HFFc6 (cell line): Measurements from ENCODE around the gene AMN1. TPM values are rescaled to one million over a fixed set of nuclear protein-coding genes. Genes with fewer than 3 reads are reported as not detected.
A peak's percentile ranks its signal among the peaks of the same experiment; 100 is the strongest.
"Not testable (repeated sequence)": the region's sequence is repeated elsewhere in the genome, so short reads cannot be mapped to it uniquely, and the experiment has no call there.

Source experiments
- DNase-seq: peaks from one replicate; pipeline ENCODE4 v3.0.0-alpha.2; 2018
- H3K27ac Mint-ChIP-seq: 2 replicates; pipeline ENCODE4 v1.8.0; 2020; ENCODE audit warnings: mild to moderate bottlenecking, mixed read lengths
- H3K27me3 Mint-ChIP-seq: 2 replicates; pipeline ENCODE4 v1.8.0; 2021; ENCODE audit warnings: mild to moderate bottlenecking, moderate library complexity, mixed read lengths; ENCODE audit not compliant: insufficient read depth
- H3K36me3 Mint-ChIP-seq: 2 replicates; pipeline ENCODE4 v1.8.0; 2021; ENCODE audit warnings: low read depth, mixed read lengths
- H3K4me1 Mint-ChIP-seq: 2 replicates; pipeline ENCODE4 v1.8.0; 2020; ENCODE audit warnings: low read depth, mixed read lengths
- H3K4me3 Mint-ChIP-seq: 2 replicates; pipeline ENCODE4 v1.8.0; 2020; ENCODE audit warnings: mild to moderate bottlenecking, moderate library complexity, mixed read lengths
- H3K9me3 Mint-ChIP-seq: 2 replicates; pipeline ENCODE4 v1.8.0; 2020; ENCODE audit warnings: mild to moderate bottlenecking, mixed read lengths
- total RNA-seq, 6 experiments: library from RNA; stranded (reverse); fragmentation: NEBNext Ultra II Directional; extraction: Animal tissue kit (Norgen Biotek cat#: 25700); gene quantifications; 2 replicates in 1 of 6; 3 replicates in 5 of 6; pipeline ENCODE4 v1.2.3, GENCODE V29; 2021
- TF ChIP-seq, protein P1 (sequence below): fragments of 200-600 bp; sonication (generic); IDR thresholded peaks from 2 replicates; pipeline ENCODE4 v1.5.0; 2021; ENCODE audit warnings: antibody characterized with exemption, mild to moderate bottlenecking

AMN1 gene
- total RNA-seq, 6 experiments from 2014 or later, result 3.4 to 5.3 (median 4.7) TPM

DNA sequence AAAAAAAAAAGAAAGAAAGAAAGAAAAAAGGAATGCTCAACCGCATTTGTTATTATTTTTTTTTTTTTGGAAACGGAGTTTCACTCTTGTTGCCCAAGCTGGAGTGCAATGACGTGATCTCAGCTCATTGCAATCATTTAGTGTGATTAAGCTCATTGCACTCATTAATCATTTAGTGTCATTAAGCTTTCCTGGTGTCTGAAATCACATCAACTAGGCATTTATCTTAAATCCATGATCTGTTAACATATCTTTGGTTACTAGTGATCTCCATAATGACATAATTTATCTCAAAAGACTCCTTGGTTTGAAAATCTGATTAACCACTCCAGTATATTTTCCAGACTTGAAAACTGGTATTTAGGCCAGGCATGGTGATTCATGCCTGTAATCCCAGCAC lies 43.0 kb downstream of the AMN1 start:
- Mint-ChIP-seq H3K9me3 (peaks cover 17% of the 10 kb centered on the region), H3K4me3 (no peak overlapping the region)

DNA sequence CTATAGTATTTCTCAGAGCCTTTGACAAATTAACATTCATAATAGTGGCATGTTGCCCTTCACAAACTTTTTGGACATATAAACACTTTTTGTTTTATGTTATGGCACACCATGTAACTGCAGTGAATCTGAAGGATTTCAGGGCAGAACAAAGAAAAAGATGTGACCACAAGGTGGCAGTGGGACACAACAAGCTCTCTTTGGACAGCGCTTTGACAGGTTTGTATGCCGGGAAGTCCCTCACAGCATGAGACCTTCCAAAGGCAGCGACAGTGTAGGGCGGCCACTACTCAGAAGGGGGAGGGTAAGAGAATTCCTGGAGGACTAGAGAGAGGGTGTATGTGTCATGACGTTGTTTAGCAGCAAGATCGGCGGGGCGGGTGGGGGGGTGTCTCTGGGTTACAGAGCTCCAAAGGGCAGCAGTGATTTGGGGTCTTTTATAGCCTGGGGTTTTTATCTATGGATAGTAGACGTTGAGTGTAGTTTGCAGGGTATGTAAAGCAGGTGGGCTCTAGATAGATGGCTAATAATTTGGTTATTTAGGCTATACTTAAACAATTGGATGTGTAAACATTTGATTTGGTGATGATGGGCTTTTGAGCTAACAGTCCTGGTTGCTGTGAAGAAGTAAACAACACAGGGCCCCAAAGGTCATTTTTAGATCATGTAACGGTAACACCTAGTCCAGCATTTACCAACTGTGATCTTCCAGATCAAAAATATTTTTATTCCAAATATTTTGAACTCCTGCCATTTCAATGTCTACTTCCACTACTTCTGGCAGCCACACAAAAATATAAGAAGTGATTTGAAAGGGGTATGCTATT lies 46.5 kb downstream of the AMN1 start:
- TF ChIP-seq, protein P1, sequence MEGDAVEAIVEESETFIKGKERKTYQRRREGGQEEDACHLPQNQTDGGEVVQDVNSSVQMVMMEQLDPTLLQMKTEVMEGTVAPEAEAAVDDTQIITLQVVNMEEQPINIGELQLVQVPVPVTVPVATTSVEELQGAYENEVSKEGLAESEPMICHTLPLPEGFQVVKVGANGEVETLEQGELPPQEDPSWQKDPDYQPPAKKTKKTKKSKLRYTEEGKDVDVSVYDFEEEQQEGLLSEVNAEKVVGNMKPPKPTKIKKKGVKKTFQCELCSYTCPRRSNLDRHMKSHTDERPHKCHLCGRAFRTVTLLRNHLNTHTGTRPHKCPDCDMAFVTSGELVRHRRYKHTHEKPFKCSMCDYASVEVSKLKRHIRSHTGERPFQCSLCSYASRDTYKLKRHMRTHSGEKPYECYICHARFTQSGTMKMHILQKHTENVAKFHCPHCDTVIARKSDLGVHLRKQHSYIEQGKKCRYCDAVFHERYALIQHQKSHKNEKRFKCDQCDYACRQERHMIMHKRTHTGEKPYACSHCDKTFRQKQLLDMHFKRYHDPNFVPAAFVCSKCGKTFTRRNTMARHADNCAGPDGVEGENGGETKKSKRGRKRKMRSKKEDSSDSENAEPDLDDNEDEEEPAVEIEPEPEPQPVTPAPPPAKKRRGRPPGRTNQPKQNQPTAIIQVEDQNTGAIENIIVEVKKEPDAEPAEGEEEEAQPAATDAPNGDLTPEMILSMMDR, result peak; percentile 87
- peaks cover 17% of the 10 kb centered on the region for H3K9me3 Mint-ChIP-seq

More for the DNA sequence above, 43.0 kb downstream of the AMN1 start:
- TF ChIP-seq, protein P1, result no peak
- Mint-ChIP-seq H3K36me3 (peaks cover 18% of the 10 kb centered on the region), H3K27ac (no peak overlapping the region), H3K4me1 (no peaks in the 10 kb centered on the region), H3K27me3 (no peaks in the 10 kb centered on the region; the same call in 1 of the 2 replicates)
- no peak for DNase-seq

DNA sequence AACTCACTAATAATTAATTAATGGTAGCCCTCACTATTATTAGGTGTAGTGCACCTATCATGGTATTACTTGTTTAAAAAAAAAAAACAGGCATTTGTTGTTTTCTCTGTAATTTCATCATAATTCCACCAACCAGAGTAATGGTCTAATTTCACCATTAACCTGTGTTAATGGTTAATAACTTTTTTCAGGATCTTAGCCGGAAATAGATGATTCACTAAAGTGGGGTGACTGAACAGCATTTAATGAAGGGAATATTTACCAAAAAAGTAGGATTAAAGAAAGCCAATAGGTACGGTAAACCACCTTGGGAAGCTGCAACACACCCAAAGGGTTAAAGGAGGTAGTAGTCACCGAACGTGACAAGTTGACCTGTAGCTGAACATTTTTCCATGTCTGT lies 56.3 kb downstream of the AMN1 start:
- peaks cover 6% of the 10 kb centered on the region for H3K36me3 Mint-ChIP-seq
- H3K4me1 Mint-ChIP-seq, result peaks cover 25% of the 10 kb centered on the region
- H3K27me3 Mint-ChIP-seq, result no peaks in the 10 kb centered on the region
- TF ChIP-seq, protein P1, result no peak
- no peak overlapping the region for H3K4me3 Mint-ChIP-seq
- H3K9me3 Mint-ChIP-seq, result peaks cover 18% of the 10 kb centered on the region
- no peak for DNase-seq
- no peak overlapping the region for H3K27ac Mint-ChIP-seq

More for the DNA sequence above, 46.5 kb downstream of the AMN1 start:
- Mint-ChIP-seq H3K4me3 (no peak overlapping the region), H3K4me1 (peaks cover 9% of the 10 kb centered on the region), H3K36me3 (peaks cover 18% of the 10 kb centered on the region), H3K27ac (no peak overlapping the region), H3K27me3 (no peaks in the 10 kb centered on the region; the same call in 1 of the 2 replicates)
- peak; percentile 73 for DNase-seq

DNA sequence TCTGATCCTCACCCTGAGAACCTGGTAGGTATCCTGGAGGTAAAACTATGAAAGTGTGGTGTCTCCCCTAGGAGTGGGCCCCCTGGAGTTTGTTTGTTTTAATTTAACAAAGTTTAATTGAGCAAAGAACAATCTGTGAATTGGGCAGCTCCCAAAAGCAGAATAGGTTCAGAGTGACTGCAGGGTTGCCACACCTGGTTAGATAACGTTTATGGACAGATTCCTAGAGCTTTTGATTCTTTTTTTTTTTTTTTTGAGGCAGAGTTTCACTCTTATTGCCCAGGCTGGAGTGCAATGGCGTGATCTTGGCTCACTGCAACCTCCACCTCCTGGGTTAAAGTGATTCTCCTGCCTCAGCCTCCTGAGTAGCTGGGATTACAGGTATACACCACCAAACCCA lies 59.2 kb downstream of the AMN1 start:
- peaks cover 18% of the 10 kb centered on the region for H3K9me3 Mint-ChIP-seq

DNA sequence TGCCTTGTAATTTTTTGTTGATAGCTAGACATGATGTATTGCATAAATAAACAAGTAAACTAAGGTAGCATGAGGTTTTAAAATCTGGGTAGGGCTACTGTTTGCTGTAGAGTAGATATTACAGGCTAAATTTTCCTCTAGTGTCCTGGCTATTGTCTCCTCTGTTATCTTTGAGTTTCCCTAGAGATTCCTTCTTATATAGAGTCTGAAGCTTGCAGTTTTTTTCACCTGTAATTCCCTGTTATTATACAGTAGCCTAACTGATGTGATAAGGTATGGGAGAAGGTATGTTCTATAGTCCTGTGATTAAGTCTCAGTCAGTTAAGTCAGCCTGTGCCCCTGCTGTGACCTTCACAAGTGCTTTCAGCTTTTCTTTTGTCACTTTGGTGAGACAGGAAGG lies 59.8 kb downstream of the AMN1 start:
- peaks cover 18% of the 10 kb centered on the region for H3K9me3 Mint-ChIP-seq
- H3K27me3 Mint-ChIP-seq, result no peaks in the 10 kb centered on the region
- TF ChIP-seq, protein P1, result no peak
- peaks cover 15% of the 10 kb centered on the region for H3K4me1 Mint-ChIP-seq
- peaks cover 9% of the 10 kb centered on the region for H3K36me3 Mint-ChIP-seq
- no peak for DNase-seq
- no peak overlapping the region for H3K27ac Mint-ChIP-seq
- no peak overlapping the region for H3K4me3 Mint-ChIP-seq

More for the DNA sequence above, 59.2 kb downstream of the AMN1 start:
- not testable (repeated sequence) for H3K27ac Mint-ChIP-seq, H3K36me3 Mint-ChIP-seq, H3K4me3 Mint-ChIP-seq, H3K27me3 Mint-ChIP-seq, DNase-seq
- H3K4me1 Mint-ChIP-seq, result peaks cover 21% of the 10 kb centered on the region

DNA sequence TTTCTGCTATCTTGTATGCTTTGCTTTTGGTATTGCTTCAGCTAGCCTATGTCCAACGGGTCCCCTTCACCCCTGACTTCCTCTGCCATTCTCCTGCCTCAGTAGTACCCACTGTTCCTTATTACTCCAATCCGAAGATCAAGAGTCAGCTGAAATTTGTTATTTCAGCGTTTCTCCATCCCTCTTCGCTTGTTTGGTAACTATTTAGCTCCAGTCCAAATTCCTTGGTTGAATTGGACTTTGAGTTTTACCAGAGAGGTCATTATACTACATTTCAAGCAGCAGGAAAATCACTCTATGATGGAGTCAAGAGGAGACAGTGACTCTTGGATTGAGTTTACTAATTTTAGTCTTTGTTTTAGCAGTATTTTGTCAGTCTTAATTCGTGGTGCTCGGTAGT lies 64.8 kb downstream of the AMN1 start:
- H3K27me3 Mint-ChIP-seq, result peaks cover 1% of the 10 kb centered on the region; the same call in 1 of the 2 replicates
- DNase-seq, result no peak
- TF ChIP-seq, protein P1, result no peak

More for the DNA sequence above, 64.8 kb downstream of the AMN1 start:
- Mint-ChIP-seq H3K4me1 (peaks cover 14% of the 10 kb centered on the region; the same call in 1 of the 2 replicates), H3K9me3 (peaks cover 7% of the 10 kb centered on the region), H3K27ac (no peak overlapping the region), H3K4me3 (no peak overlapping the region), H3K36me3 (peaks cover 9% of the 10 kb centered on the region)
